Activated CD4-positive, alpha-beta memory T cell treated with anti-CD3 and anti-CD28 coated beads, Interleukin-2, amount 10 ng/mL, durations not matched to agents 7 days and 5 days (primary cell): ENCODE measurements around the gene PRSS38. TPM values are rescaled to one million over a fixed set of nuclear protein-coding genes. Genes with fewer than 3 reads are reported as not detected.

Experiments
- CTCF ChIA-PET: fragments of 350-600 bp; sonication (Branson Sonifier 250); formaldehyde crosslinking; loops from one replicate; lab custom pipeline; 2021; ENCODE audit warnings: antibody characterized with exemption, inconsistent platforms; lab: Charles Lee
- POLR2A ChIA-PET: fragments of 350-600 bp; sonication (Branson Sonifier 250); formaldehyde crosslinking; loops from one replicate; lab custom pipeline; 2021; ENCODE audit warnings: antibody characterized with exemption; lab: Charles Lee
- DNase-seq: peaks from one replicate; pipeline ENCODE4 v3.0.0-alpha.2; 2020
- H3K27ac Mint-ChIP-seq: one replicate; pipeline ENCODE4 v1.8.0; 2021; ENCODE audit warnings: mild to moderate bottlenecking, mixed read lengths
- H3K27me3 Mint-ChIP-seq: one replicate; pipeline ENCODE4 v1.8.0; 2021; ENCODE audit warnings: mixed read lengths
- H3K36me3 Mint-ChIP-seq: one replicate; pipeline ENCODE4 v1.8.0; 2021; ENCODE audit warnings: low read depth, mixed read lengths
- H3K4me1 Mint-ChIP-seq: one replicate; pipeline ENCODE4 v1.8.0; 2021; ENCODE audit warnings: mixed read lengths
- H3K4me3 Mint-ChIP-seq: one replicate; pipeline ENCODE4 v1.8.0; 2021; ENCODE audit warnings: mild to moderate bottlenecking, mixed read lengths
- H3K9me3 Mint-ChIP-seq: one replicate; pipeline ENCODE4 v1.8.0; 2021; ENCODE audit warnings: mixed read lengths
- total RNA-seq, 2 experiments: library from RNA; stranded (reverse); gene quantifications; one replicate each; pipeline ENCODE4 v1.2.3, GENCODE V29; 2021

The PRSS38 gene
- total RNA-seq, 2 experiments from 2014 or later, result not detected

DNA sequence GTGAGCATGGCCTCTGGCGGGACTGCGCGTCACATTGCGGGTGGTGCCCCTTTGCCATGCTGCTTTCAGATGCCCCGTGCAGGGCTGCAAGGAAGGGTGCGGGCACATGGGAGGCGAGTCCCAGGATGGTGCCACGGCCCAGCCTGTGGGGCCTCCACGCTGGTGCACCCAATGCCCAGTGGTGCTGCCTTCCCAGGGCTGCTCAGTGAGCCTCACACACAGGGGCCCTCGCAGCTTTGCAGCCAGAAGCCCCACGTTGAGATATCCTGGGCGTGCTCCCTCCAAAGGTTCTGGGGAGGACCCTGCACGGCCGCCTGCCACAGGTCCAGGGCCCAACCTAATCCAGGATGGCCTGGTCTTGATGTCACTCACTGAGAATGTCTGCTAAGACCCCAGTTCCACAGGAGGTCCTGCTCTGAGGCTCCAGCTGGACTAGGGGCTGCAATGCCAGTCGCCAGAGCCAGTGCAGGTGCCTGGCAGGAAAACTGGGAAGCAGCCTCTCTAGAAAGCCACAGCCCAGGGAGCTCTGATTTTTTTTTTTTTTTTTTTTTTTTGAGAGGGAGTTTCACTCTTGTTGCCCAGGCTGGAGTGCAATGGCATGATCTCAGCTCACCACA lies 34.1 kb upstream of the PRSS38 start:
- H3K4me3 Mint-ChIP-seq, result no peak overlapping the region
- ChIA-PET CTCF (no interaction called here), POLR2A (no interaction called here)
- H3K36me3 Mint-ChIP-seq, result peaks cover 18% of the 10 kb centered on the region
- no peaks in the 10 kb centered on the region for H3K9me3 Mint-ChIP-seq
- H3K27me3 Mint-ChIP-seq, result no peaks in the 10 kb centered on the region
- H3K4me1 Mint-ChIP-seq, result peaks cover 10% of the 10 kb centered on the region
- DNase-seq, result peak; percentile 15
- H3K27ac Mint-ChIP-seq, result no peak overlapping the region

DNA sequence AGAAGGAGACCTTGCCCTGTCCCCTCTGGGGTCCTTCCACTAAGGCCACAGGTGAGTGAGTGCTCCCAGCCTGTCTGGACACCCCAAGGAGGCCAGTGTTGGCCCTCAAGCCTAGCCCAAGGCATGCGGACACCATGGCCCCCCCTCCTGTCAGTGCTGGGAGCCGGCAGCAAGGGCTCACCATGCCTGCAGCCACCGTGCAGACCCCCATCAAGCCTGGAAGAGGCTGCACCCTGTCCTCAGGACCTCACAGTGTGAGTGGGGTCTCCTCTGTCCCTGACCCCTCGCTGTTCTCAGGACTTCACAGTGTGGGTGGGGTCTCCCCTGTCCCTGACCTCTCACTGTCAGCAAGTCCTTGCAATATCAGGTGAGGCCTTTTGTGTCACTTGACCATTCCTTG lies 33.2 kb upstream of the PRSS38 start:
- ChIA-PET POLR2A (no interaction called here), CTCF (no interaction called here)
- peaks cover 12% of the 10 kb centered on the region for H3K36me3 Mint-ChIP-seq
- no peak overlapping the region for H3K4me3 Mint-ChIP-seq
- no peak overlapping the region for H3K27ac Mint-ChIP-seq
- H3K4me1 Mint-ChIP-seq, result peaks cover 11% of the 10 kb centered on the region
- no peak for DNase-seq
- no peaks in the 10 kb centered on the region for H3K9me3 Mint-ChIP-seq
- no peaks in the 10 kb centered on the region for H3K27me3 Mint-ChIP-seq

DNA sequence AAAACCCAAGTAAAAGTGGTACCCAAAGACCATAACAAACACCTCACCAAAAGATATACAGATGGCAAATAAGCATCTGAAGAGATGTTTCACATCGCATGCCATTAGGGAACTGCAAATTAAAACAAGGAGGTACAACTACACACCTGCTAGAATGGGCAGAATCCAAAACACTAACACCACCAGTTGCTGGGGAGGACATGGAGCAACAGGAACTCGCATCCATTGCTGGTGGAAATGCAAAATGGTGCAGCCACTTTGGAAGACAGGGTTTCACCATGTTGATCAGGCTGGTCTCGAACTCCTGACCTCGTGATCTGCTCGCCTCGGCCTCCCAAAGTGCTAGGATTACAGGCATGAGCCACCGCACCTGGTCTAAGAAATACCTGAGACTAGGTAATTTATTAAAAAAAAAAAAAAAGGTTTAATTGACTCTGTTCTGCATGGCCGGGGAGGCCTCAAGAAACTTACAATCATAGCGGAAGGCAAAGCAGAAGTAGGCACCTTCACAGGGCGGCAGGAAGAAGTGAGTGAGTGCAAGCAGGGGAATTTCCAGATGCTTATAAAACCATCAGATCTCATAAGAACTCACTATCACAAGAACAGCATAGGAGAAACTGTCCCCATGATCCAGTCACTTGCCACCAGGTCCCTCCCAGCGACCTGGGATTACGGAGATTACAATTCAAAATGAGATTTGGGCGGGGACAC lies 30.2 kb upstream of the PRSS38 start:
- no peak for DNase-seq
- H3K4me1 Mint-ChIP-seq, result peaks cover 13% of the 10 kb centered on the region
- ChIA-PET POLR2A (interaction anchor here (1.6 kb wide), 1 partner anchor 11 kb away, joined by 4 read pairs; no protein-coding TSS in a partner anchor), CTCF (no interaction called here)
- H3K27ac Mint-ChIP-seq, result no peak overlapping the region
- no peaks in the 10 kb centered on the region for H3K9me3 Mint-ChIP-seq
- no peak overlapping the region for H3K4me3 Mint-ChIP-seq
- H3K27me3 Mint-ChIP-seq, result peaks cover 5% of the 10 kb centered on the region
- H3K36me3 Mint-ChIP-seq, result peaks cover 11% of the 10 kb centered on the region

- ChIA-PET CTCF (no interaction called here), POLR2A (no interaction called here)
- Mint-ChIP-seq H3K4me3 (peak overlapping the region; percentile 13), H3K4me1 (peaks cover 13% of the 10 kb centered on the region), H3K9me3 (no peaks in the 10 kb centered on the region), H3K27me3 (peaks cover 5% of the 10 kb centered on the region), H3K27ac (no peak overlapping the region), H3K36me3 (peaks cover 11% of the 10 kb centered on the region)
- DNase-seq, result no peak
These were observed 29.4 kb upstream of the PRSS38 start for GRCh38 chr1:227785805-227786671.

- no peak for DNase-seq
- Mint-ChIP-seq H3K4me3 (peak overlapping the region; percentile 75), H3K27me3 (peaks cover 5% of the 10 kb centered on the region), H3K27ac (peak overlapping the region; percentile 52), H3K4me1 (peaks cover 13% of the 10 kb centered on the region), H3K36me3 (peaks cover 8% of the 10 kb centered on the region), H3K9me3 (no peaks in the 10 kb centered on the region)
- POLR2A ChIA-PET, result interaction anchor here (0.7 to 1.9 kb wide), 7 partner anchors 11 to 379 kb away, joined by 3 to 9 read pairs (median 5); partner anchors contain the start of gene IBA57
- CTCF ChIA-PET, result interaction anchor here (1.1 to 1.7 kb wide), 3 partner anchors 19 to 24 kb away, joined by 3 to 13 read pairs (median 13); no protein-coding TSS in a partner anchor
These were observed 28.6 kb upstream of the PRSS38 start for GRCh38 chr1:227786673-227787512.

GRCh38 chr1:227787513-227788270 lies 27.8 kb upstream of the PRSS38 start:
- Mint-ChIP-seq H3K36me3 (peaks cover 5% of the 10 kb centered on the region), H3K4me3 (peak overlapping the region; percentile 75), H3K27ac (peak overlapping the region; percentile 52), H3K27me3 (peaks cover 5% of the 10 kb centered on the region), H3K4me1 (peaks cover 13% of the 10 kb centered on the region), H3K9me3 (no peaks in the 10 kb centered on the region)
- peak; percentile 96 for DNase-seq
- CTCF ChIA-PET, result interaction anchor here (0.6 to 1.7 kb wide), 7 partner anchors 19 to 494 kb away, joined by 3 to 13 read pairs (median 4); no protein-coding TSS in a partner anchor
- POLR2A ChIA-PET, result interaction anchor here (0.6 to 1.9 kb wide), 9 partner anchors 11 to 378 kb away, joined by 3 to 9 read pairs (median 4); partner anchors contain the start of genes IBA57, JMJD4 and SNAP47

- Mint-ChIP-seq H3K36me3 (no peaks in the 10 kb centered on the region), H3K4me3 (peak overlapping the region; percentile 75), H3K27me3 (peaks cover 5% of the 10 kb centered on the region), H3K27ac (no peak overlapping the region), H3K9me3 (no peaks in the 10 kb centered on the region), H3K4me1 (peaks cover 13% of the 10 kb centered on the region)
- CTCF ChIA-PET, result interaction anchor here (0.9 to 1.7 kb wide), 6 partner anchors 20 to 165 kb away, joined by 3 to 13 read pairs (median 4); no protein-coding TSS in a partner anchor
- POLR2A ChIA-PET, result interaction anchor here (0.6 to 1.9 kb wide), 8 partner anchors 12 to 378 kb away, joined by 3 to 9 read pairs (median 4); partner anchors contain the start of genes IBA57, JMJD4 and SNAP47
- no peak for DNase-seq
These were observed 27.0 kb upstream of the PRSS38 start for GRCh38 chr1:227788271-227789083.

DNA sequence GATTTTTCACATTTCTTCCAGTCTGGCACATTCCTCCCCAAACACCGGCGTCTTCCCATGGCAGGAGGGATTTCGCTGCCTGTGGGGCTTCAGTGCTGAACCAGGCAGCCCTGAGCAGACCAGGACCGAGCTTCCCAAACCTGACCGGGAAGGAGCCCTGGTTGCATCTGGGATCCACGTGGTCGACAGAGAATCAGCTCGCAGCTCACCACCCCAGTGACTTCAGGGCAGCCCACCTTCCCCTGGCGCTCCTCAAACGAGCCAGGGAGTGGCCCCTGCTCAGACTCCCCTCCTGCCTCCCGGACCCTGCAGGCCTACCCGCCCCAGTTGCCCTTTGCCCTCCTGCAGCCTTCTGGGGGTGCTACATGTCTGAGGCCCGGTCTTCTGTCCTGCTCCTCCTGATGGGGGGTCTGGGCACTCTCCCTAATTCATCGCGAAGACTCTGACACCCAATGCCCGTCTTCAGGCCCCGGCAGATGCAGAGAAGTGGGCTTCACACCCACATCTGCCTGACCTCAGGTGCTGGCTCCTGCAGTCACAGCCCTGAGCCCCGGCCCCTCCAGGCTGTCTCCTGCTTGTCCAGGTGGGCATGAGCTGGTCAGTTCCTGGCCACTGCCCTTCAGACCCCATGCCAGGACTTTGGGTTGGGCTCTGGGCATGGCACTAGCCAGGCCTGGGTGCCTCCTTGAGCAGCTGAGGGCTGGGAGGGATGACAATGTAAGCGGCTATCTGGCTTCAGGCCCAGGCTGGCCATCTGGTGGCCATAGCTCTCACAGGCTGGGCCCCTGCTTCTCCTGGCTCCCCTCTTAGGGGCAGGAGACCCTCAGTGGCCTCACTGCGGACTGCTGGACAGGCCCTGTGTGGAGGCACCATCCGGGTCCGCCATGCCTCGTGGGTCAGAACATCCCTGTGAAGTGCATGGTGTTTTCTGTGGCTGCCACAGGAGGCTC lies 26.1 kb upstream of the PRSS38 start:
- peaks cover 5% of the 10 kb centered on the region for H3K27me3 Mint-ChIP-seq
- H3K27ac Mint-ChIP-seq, result no peak overlapping the region
- no peak for DNase-seq
- no peaks in the 10 kb centered on the region for H3K9me3 Mint-ChIP-seq
- ChIA-PET CTCF (no interaction called here), POLR2A (no interaction called here)
- H3K36me3 Mint-ChIP-seq, result no peaks in the 10 kb centered on the region
- H3K4me1 Mint-ChIP-seq, result peaks cover 13% of the 10 kb centered on the region
- H3K4me3 Mint-ChIP-seq, result peak overlapping the region; percentile 75

DNA sequence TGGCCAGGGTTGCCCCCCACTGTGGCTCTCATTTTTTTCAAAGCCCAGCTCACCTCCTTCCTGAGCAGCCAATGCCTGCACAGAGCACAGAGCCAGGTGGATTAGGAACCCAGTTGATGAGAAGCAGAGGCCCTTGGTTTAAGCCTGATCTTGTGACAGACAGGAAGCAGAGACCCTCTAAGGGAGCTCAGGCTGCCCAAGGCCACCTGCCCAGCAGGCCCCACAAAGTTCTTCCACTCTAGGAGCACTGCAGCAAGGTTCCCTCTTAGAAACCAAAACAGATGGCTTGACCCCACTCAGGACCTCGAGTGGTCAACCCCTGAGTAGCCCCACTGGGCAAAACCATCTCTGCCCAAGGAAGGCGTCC lies 25.5 kb upstream of the PRSS38 start:
- H3K27ac Mint-ChIP-seq, result no peak overlapping the region
- DNase-seq, result no peak
- H3K36me3 Mint-ChIP-seq, result no peaks in the 10 kb centered on the region
- H3K4me3 Mint-ChIP-seq, result no peak overlapping the region
- H3K27me3 Mint-ChIP-seq, result peaks cover 5% of the 10 kb centered on the region
- CTCF ChIA-PET, result no interaction called here
- POLR2A ChIA-PET, result interaction anchor here (1.1 kb wide), 1 partner anchor 24 kb away, joined by 3 read pairs; no protein-coding TSS in a partner anchor
- H3K4me1 Mint-ChIP-seq, result peaks cover 13% of the 10 kb centered on the region
- no peaks in the 10 kb centered on the region for H3K9me3 Mint-ChIP-seq

DNA sequence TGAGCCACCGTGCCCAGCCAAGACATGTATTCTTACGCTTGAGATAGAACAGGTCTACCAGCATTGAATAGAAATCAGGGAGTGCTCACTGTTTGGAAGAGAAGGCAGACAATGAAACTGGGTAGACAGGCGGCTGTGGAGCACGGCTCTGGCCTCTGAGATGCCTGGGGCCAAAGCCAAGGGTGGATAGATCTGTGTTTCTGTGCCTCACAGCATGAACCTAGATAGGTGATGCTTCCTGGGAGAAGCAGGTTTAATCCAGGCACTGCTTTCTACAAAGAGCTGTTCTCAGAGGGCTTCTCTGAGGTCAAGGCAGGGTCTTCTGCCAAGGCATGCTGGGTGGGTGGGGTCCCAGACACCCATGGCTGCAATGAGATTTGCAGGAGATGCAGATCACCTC lies 24.6 kb upstream of the PRSS38 start:
- Mint-ChIP-seq H3K27ac (no peak overlapping the region), H3K27me3 (peaks cover 5% of the 10 kb centered on the region), H3K9me3 (no peaks in the 10 kb centered on the region), H3K36me3 (no peaks in the 10 kb centered on the region), H3K4me3 (no peak overlapping the region), H3K4me1 (peaks cover 13% of the 10 kb centered on the region)
- no peak for DNase-seq
- ChIA-PET CTCF (no interaction called here), POLR2A (interaction anchor here (1.1 kb wide), 1 partner anchor 25 kb away, joined by 3 read pairs; no protein-coding TSS in a partner anchor)
